IPS DF 4.7 (cell line): ENCODE measurements around the gene DSCAML1.

Source experiments
- DNase-seq: peaks from one replicate; pipeline ENCODE4 v3.0.0-alpha.2; 2013; ENCODE audit warnings: low spot score; ENCODE audit errors: extremely low read depth

Gene DSCAML1

GRCh38 chr11:117588166-117588810 lies 208.7 kb downstream of the DSCAML1 start:
- DNase-seq = no peak

DNA sequence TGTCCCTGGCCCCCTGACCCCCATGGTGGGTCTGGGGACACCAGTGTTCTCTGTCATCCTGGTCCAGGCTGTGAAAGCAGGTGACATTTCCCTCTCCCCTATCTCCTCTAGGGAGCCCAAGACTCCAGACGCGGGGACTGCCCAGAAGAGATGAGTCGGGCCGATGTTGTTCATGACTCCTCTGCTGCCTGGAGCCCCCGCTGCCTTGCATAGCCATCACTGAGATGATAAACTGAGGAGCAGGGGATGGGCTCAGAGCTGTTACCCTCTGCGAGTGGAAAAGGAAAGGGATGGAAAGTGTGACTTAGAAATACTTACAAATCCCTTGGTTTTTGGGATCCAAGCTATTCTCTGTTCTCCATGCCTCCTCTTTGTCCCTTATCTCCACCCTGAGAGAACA lies 209.6 kb downstream of the DSCAML1 start:
- no peak for DNase-seq

DNA sequence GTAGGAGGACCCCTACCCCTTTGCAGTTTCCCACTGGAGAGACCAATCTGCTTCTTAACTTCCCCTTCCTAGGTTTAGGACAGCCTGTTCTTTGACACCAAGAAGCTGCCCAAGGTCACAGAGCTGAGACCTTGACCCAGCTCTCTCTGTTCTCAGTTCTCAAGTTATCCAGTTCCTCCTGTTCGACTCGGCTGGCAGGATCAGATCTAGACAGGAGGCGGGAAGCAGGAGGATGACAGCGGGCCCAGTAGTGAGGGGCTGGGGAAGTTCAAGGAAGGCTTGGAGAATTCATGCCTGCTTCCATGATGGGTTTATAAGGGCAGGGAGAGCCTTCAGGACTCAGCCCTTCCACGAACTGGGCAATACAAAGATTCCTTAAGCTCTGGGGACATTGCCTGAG lies 210.6 kb downstream of the DSCAML1 start:
- no peak for DNase-seq

GRCh38 chr11:117585631-117586030 lies 211.4 kb downstream of the DSCAML1 start:
- no peak for DNase-seq

DNA sequence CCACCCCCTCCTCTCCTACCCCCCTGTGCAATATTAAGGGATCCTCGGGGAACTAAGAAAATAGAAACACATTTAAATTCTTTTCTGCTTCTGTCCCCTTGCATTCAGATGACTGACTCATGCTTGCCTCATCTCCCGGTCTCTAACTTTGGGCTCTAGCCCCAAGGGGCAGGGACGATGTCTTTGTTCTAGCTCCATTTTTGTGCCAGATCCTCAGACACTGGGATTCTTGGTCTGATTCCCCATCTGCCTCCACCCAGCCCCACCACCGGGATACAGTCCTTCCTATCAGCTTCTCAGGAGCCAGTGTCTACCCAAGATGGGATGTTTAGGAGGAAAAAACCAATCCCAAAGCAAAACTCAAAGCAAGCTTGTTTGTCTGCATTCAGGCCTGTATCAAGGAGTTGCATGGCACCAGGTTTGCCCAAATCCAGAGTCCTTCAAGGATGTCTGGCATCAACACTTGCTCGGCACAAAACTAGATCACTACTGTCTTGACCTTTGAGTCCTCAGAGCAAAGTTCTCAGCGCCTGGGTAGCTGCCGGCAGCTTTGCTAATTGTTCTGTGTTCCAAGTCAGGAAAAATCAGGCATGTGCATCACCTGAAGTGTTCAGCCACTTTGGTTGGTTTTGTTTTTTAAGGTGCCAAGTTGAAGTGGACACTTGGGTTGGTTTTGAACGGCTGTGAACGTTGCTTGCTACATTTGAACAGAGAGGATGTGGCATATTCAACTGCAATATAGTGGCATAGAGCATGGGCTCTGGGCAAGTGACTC lies 212.8 kb downstream of the DSCAML1 start:
- DNase-seq = no peak

DNA sequence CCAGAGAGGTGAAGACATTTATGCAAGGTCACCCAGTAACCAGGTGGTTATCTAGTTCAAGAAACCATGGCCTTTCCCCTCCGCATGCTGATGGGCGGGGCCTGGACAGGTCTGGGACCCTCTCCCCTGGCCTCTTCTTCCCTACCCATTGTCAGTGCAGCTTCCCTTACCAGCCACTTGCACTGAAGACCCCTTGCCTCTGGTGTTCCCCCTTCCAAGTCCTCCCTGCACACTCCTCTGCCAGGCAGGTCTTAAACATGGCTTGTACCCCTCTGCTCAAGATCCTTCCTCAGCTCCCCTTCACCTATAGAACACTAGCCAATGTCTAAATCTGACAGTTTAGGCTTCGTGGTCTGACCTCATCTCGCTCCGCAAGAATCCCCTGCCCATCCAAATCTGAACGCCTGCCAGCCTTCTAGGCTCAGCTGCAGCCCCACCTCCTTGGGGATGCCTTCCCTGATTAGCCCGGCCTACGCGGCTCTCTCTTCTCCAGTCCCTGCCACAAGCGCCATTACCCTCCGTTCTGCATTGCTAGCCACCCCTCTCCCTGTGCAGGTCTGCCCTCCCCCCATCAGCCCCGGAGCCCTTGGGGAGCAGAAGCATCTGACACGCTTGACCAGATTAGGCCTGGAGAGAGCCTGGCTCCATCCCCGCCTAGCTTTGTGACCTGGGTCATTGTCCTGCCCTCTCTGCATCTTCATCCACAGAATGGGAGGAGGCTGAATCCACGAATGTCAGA lies 213.8 kb downstream of the DSCAML1 start:
- no peak for DNase-seq

- DNase-seq = no peak
These were observed 214.6 kb downstream of the DSCAML1 start for GRCh38 chr11:117582433-117582832.

DNA sequence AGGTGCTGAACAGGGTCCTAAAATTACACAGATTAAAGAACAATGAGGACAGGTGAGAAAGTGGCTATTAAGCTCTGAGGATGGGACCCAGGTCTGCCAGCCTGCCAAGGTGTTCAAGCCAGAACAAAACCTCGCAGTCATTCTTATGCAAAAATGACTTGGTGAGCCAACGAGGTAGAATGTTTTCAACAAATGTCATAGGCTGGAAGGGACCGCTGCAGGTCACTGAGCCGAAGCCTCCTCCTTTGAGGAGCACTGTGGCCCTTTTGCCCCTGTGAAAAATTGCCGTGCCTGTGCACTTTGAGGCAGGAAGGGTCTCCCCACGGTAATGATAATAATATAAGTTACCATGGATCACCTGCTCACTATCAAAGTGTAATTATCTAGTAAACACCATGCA lies 216.2 kb downstream of the DSCAML1 start:
- DNase-seq = no peak

- no peak for DNase-seq
These were observed 217.9 kb downstream of the DSCAML1 start for GRCh38 chr11:117579161-117579560.

DNA sequence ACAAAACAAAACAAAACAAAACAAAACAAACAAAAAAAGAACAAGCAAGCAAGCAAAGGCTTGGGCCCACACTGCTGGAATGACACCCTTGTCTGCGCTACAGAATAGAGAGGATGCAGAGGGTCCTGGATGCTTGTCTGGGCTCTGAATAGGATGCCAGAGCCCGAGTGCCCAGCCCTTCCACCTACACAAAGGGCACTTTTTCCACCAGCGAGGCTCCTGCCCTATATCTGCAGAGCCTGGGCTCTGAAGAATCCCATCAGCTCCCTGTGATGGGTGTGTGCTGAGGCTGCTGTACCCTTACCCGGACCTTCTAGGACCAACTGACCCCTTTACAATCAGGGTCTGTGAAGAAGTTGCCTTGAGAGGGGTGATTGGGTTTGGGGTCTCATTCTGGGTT lies 221.2 kb downstream of the DSCAML1 start:
- DNase-seq = no peak

DNA sequence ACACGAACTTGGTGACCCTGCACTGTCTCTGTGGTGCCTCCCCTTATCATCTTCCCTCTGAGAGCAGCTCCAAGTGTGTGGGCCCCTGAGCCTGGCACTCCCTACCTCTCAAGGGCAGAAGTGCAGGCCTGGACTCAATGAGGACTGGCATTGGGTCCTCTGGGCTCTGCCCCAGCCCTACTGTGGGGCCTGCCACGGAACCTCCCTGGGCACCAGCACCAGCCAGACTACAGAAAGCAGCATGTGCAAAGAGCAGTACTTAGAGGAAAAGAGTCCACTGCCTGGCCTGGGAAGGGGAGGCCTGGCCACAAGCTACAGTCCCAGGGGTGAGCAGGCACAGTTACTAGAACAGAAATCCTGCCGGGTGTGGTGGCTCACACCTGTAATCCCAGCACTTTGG lies 222.5 kb downstream of the DSCAML1 start:
- no peak for DNase-seq

- no peak for DNase-seq
These were observed 223.7 kb downstream of the DSCAML1 start for GRCh38 chr11:117573326-117573725.

DNA sequence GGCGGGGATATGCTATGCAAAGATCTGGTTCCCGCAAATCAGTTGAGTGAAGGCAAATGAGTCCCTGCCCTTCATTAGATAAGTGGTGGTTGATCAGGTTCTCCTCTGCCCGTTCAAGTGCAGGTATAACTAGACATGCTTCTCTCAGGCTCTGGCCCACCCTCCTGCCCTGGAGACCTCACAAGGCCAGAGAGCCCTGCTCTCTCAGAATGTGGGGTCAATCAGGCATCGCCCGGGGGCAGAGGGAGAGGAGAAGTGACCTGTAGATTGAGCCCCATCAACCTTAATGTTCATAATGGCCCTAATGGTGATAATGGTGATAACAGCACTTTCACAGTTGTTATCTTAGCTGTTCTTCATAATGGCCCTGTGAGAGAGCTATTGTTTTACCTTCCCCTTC lies 224.3 kb downstream of the DSCAML1 start:
- DNase-seq = no peak

DNA sequence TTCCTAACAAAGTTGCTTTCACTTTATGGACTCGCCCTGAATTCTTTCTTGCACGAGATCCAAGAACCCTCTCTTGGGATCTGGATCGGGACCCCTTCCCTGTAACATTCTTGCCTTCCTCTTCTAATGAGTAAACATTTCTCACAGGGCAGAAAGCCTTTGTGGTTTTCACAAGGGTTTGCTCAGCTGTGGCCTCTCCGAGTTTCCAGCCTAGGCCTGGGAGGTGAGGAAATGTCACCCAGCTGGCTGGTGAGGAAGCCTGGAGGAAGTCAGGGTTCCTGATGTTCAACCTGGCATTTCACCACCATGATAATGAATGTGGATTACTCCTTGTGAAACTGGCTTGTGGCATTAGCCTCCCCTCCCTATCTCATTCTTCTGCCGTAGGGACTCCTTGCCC lies 224.9 kb downstream of the DSCAML1 start:
- DNase-seq = no peak

GRCh38 chr11:117570701-117571100 lies 226.3 kb downstream of the DSCAML1 start:
- DNase-seq = no peak

DNA sequence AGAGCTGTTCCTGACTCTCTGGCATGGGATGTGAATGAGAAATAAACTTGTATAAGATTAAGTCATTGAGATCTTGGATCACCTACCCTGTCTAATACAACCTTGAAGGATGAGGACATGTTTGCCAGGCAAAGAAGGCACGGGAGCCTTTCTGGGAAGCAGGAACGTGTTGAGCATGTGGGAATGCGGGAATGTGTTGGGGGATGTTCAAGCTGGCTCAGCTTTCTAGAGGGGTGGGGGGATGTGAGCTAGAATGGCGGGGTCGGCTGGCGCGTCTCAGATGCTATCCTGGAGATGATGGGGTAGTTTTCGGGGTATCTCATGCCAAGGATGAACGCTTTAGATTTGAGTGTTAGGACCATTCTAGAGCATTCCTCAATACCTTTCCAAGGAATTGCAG lies 227.1 kb downstream of the DSCAML1 start:
- DNase-seq = no peak

- DNase-seq = no peak
These were observed 231.3 kb downstream of the DSCAML1 start for GRCh38 chr11:117565709-117566108.

DNA sequence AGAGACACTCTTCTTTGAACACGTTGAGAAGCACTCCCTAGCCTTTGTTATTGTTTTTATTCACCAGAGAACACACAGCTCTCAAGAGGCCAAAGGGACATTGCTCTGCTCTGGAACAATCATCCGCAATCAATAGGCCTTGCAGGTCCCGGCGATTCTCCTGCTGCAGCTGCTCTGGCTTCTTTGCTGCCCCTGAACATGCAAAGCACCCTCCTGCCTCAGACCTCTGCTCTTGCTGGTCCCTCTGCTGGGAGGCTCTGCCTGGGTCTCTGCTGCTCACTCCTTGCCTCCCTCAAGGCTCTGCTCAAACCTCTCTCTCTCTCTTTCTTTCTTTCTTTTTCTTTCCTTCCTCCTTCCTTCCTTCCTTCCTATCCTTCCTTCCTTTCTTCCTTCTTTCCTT lies 232.7 kb downstream of the DSCAML1 start:
- no peak for DNase-seq

GRCh38 chr11:117563556-117563955 lies 233.5 kb downstream of the DSCAML1 start:
- DNase-seq = no peak

GRCh38 chr11:117562136-117562535 lies 234.9 kb downstream of the DSCAML1 start:
- DNase-seq = no peak

GRCh38 chr11:117560780-117561530 lies 236.1 kb downstream of the DSCAML1 start:
- no peak for DNase-seq

DNA sequence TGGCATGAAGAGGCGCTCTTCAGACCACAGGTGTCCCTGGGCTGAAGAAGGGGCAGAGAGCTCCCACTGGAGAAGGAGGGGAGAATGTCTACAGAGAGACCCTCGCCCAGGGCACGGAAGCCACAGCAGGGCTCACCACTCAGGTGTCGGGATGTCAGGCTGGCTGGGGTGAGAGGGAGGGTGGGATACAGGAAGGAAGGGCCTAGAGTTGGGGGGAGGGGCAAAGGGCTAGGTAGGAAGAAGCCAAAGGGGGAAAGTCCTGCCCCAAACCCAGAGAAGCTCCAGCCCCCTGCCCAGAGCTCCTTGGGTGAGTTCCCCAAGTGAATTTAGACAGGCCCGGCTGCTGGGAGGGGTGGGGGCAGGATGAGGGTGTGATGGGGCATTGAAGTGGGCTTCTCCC lies 237.3 kb downstream of the DSCAML1 start:
- DNase-seq = no peak
